HUES6 (cell line): ENCODE measurements around the gene RAD23B.
A peak's percentile ranks its signal among the peaks of the same experiment; 100 is the strongest.

Source experiments
- H3K27ac ChIP-seq: 2 replicates; pipeline ENCODE4 v1.7.0; 2013; ENCODE audit warnings: low read depth, mild to moderate bottlenecking, low read length, inconsistent platforms
- H3K27me3 ChIP-seq: 2 replicates; pipeline ENCODE4 v1.6.1; 2013; ENCODE audit warnings: low read length; ENCODE audit not compliant: control insufficient read depth, insufficient read depth
- H3K36me3 ChIP-seq: 2 replicates; pipeline ENCODE4 v1.6.1; 2013; ENCODE audit warnings: low read length; ENCODE audit not compliant: control insufficient read depth, insufficient read depth
- H3K4me1 ChIP-seq: 2 replicates; pipeline ENCODE4 v1.6.1; 2013; ENCODE audit warnings: low read length; ENCODE audit not compliant: control insufficient read depth, insufficient read depth
- H3K4me3 ChIP-seq: 2 replicates; pipeline ENCODE4 v1.5.1; 2013; ENCODE audit warnings: low read depth, low read length
- H3K9ac ChIP-seq: one replicate; pipeline ENCODE4 v1.6.1; 2013; ENCODE audit warnings: mild to moderate bottlenecking, low read length
- H3K9me3 ChIP-seq: 2 replicates; pipeline ENCODE4 v1.6.1; 2013; ENCODE audit warnings: low read depth, low read length; ENCODE audit not compliant: control insufficient read depth, insufficient read depth

The RAD23B gene

DNA sequence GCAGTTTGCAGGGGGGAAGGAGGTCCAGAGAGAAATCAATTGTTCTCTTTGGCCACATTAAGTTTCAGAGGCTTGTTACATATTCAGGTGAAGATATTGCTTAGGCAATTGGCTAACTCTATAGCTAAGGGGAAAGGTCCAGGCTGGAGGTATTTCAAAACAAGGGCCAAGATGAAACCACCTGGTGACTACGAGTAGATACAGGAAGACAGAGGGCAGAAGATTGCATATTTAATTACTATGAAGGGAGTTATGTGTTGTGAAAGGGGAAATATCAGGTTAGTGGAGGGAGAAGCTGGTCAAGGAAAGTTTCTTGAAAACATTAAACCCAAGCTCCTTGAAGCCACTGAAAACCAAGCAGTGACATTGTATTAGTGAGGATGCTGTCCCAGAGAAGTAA is 1.9 kb upstream of the RAD23B start:
- H3K36me3 ChIP-seq, result no peaks in the 10 kb centered on the region
- H3K4me3 ChIP-seq, result no peak overlapping the region
- no peaks in the 10 kb centered on the region for H3K27me3 ChIP-seq
- no peaks in the 10 kb centered on the region for H3K9me3 ChIP-seq
- H3K9ac ChIP-seq, result no peak overlapping the region
- peaks cover 16% of the 10 kb centered on the region for H3K4me1 ChIP-seq
- no peak overlapping the region for H3K27ac ChIP-seq

DNA sequence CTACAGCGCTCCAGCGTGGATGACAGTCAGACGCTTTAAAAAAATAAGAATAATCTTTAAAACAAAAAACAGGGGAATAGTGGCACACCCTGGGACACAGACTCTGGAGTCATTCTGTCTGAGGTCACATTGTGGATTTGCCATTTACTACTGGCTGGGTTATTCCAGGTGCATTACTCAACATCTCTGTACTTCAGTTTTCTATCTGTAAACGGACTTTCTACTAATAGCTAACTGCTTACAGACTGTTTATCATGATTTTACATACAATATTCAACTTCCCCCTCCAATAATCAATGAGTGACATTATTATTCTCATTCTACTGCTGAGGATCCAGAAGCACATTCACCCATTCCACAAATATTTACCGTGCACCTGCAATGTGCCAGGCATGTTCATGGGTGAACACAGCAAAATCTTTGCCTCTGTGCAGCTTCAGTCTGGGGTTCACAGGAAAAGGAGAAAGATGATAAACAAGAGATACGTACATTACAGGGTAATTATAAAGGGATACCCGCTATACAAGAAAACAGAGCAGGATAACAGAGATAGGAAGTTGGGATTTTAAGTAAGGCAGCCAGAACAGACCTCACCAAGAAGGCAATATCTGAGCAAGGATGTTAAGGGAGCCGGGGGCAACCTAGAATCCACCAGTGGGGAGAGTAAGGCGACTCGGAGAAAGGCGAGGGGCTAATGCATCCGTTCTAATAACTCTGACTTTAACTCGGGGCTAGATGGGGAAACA is 984 bp upstream of the RAD23B start:
- Histone ChIP-seq H3K9ac (peak overlapping the region; percentile 79), H3K36me3 (no peaks in the 10 kb centered on the region), H3K27ac (no peak overlapping the region; the same call in 1 of the 2 replicates), H3K4me1 (peaks cover 18% of the 10 kb centered on the region), H3K9me3 (no peaks in the 10 kb centered on the region), H3K4me3 (peak overlapping the region; percentile 79), H3K27me3 (no peaks in the 10 kb centered on the region)

DNA sequence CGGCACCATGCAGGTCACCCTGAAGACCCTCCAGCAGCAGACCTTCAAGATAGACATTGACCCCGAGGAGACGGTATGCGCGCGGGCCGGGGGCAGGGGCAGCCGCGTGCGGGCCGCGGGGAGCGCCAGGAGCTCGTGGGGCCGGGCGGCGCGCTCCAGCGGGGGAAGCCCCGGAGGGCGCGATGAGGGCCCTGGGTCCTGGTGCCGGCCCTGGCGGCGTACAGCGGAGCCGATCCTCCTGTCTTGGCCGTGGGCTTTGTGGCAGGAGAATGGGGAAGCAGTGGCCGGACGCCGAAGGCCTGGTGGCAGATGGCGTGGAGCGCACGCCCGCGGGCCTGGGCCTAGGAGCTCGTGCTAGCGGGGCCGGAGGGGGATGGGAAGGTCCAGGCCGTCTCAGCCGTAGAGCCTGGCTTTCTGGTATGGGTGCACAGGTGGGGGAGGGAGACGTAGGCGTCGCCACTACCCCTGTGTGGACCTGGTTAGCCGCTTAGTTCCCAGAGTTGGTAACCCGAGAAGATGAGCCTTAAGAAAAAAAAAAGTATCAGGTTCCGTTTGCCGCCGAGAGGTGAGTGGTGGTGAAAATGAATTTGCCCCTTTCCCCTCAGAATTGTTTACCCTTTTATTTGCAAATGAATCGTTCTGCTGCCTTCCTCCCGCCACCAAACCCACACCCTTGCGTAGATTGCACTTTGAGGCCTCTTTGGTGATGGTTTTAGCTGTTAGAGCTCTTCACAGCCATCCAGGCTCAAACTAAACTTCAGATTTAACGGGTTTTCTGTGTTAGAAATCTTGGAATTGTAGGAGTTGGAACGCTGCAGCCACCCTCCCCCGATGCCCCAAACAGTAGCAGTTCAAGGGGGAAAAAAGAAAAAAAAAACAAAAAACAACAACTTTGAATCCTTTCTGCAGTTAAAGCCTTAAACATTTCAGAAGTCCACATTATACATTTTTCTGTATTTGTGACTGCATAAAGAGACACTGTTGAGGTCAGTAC is 841 bp downstream of the RAD23B start:
- no peaks in the 10 kb centered on the region for H3K36me3 ChIP-seq
- H3K4me1 ChIP-seq, result peaks cover 18% of the 10 kb centered on the region
- H3K4me3 ChIP-seq, result peak overlapping the region; percentile 92
- H3K9me3 ChIP-seq, result no peaks in the 10 kb centered on the region
- no peaks in the 10 kb centered on the region for H3K27me3 ChIP-seq
- H3K27ac ChIP-seq, result peak overlapping the region; percentile 97
- H3K9ac ChIP-seq, result peak overlapping the region; percentile 99

DNA sequence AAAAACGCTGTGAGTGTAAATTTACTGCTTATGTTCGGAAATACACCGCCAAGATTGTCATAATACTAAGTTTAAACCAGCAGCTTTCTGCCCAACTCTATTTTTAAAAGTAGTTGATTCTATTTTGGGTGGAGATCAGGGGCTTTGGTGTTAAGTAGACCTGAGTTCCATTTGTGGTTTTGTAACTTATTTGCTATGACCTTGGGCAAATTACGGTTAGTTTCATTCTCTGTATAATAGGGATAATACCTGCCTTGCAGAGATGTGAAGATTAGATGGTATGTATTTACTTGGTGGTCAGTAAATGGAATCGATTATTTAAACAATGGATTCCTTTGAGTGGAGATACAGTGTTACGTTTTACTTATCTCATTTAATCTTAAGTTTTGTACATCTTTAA is 1.6 kb downstream of the RAD23B start:
- Histone ChIP-seq H3K4me1 (peaks cover 18% of the 10 kb centered on the region), H3K27ac (peak overlapping the region; percentile 97)

DNA sequence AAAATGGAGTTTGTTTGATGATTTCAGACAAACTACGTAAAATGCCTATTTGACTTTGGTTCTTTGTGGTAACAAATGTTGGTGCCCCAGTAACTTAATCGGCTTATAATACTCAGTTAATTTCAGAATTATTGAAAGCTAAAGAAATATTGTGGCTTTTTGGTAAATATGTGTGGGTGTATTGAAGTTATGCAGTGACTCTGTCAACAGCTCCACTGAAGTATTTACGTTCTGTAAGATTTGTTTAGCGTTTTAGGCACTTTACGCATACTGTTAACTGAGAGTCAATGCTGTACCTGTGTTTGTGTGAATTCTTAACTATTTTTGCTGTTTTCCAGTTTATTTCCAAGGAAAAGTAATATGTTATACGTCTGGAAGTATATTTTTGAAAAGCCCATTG is 2.2 kb downstream of the RAD23B start:
- Histone ChIP-seq H3K27ac (0 out of 2 replicates have a peak overlapping the region, but pooled peaks have one; percentile 97), H3K9ac (no peak overlapping the region), H3K27me3 (no peaks in the 10 kb centered on the region), H3K4me1 (peaks cover 24% of the 10 kb centered on the region), H3K9me3 (no peaks in the 10 kb centered on the region), H3K4me3 (peak overlapping the region; percentile 92), H3K36me3 (no peaks in the 10 kb centered on the region)

More for the DNA sequence above, 1.6 kb downstream of the RAD23B start:
- H3K9me3 ChIP-seq, result no peaks in the 10 kb centered on the region
- H3K4me3 ChIP-seq, result peak overlapping the region; percentile 92
- H3K36me3 ChIP-seq, result no peaks in the 10 kb centered on the region
- H3K27me3 ChIP-seq, result no peaks in the 10 kb centered on the region
- H3K9ac ChIP-seq, result peak overlapping the region; percentile 99

DNA sequence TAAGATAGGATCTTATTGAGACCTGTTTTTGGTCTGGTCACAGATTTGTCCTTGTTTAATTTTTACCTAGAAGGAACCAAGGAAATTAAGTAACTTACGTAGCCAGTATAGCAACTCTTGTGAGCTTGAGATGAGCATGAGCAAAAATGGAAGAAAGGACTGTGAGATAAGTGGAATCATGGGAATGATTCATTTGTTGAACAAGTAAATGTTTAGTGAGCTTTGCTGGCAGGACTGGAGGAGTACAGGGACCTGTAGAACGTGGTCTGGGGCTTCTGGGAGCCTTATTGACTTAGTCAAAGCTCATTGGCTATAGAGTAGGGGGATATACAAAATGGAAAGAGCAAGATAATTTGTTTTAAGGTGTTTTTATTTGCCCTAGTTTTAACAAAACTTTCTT is 3.0 kb downstream of the RAD23B start:
- H3K27ac ChIP-seq, result peak overlapping the region; percentile 30; the same call in 1 of the 2 replicates

DNA sequence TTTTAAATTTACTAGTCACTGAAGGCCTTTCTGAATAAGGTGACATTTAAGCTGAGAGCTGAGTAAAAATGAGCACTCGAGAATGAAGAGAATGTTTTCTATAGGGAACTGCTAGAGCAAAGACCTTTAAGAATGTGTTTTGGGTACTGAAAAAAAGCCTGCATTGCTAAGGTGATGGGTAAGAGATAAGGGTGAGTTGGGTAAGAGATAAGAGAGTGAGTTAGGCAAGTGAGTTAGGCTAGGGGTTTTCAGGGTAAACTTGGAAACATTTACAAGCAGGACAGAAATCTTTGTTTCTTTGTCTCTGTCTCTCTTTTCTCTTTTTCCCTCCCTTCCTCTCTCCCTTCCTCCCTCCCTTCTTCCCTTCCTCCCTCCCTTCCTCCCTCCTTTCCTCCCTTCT is 5.6 kb downstream of the RAD23B start:
- no peak overlapping the region for H3K27ac ChIP-seq
- H3K36me3 ChIP-seq, result 0 out of 2 replicates have a peak, but pooled peaks cover 2% of the 10 kb centered on the region
- no peaks in the 10 kb centered on the region for H3K9me3 ChIP-seq
- no peaks in the 10 kb centered on the region for H3K27me3 ChIP-seq
- H3K4me1 ChIP-seq, result peaks cover 21% of the 10 kb centered on the region
- H3K4me3 ChIP-seq, result no peak overlapping the region
- no peak overlapping the region for H3K9ac ChIP-seq

More for the DNA sequence above, 3.0 kb downstream of the RAD23B start:
- Histone ChIP-seq H3K9ac (no peak overlapping the region), H3K4me3 (peak overlapping the region; percentile 92), H3K9me3 (no peaks in the 10 kb centered on the region), H3K36me3 (no peaks in the 10 kb centered on the region), H3K4me1 (peaks cover 25% of the 10 kb centered on the region), H3K27me3 (no peaks in the 10 kb centered on the region)

DNA sequence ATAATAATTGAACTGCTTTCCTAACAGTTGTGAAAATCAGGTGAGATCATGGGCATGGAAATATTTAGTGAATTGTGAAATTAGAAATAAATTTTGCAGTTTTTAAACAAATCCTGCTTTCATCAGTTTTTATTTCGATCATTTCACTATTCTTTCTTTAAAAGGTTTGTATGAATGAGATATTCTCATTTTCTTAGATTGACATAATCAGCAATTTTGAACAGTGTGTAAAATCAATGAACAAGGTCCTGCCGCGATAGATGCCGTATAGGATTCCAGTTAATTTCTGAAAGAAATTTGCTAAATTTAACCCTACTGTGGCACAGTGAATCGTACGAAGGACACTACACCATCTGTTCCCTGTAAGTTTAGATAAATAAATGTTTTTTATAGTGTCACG is 7.5 kb downstream of the RAD23B start:
- Histone ChIP-seq H3K4me1 (peaks cover 18% of the 10 kb centered on the region), H3K4me3 (no peak overlapping the region), H3K36me3 (0 out of 2 replicates have a peak, but pooled peaks cover 2% of the 10 kb centered on the region), H3K9me3 (no peaks in the 10 kb centered on the region), H3K27ac (no peak overlapping the region), H3K9ac (no peak overlapping the region), H3K27me3 (no peaks in the 10 kb centered on the region)

DNA sequence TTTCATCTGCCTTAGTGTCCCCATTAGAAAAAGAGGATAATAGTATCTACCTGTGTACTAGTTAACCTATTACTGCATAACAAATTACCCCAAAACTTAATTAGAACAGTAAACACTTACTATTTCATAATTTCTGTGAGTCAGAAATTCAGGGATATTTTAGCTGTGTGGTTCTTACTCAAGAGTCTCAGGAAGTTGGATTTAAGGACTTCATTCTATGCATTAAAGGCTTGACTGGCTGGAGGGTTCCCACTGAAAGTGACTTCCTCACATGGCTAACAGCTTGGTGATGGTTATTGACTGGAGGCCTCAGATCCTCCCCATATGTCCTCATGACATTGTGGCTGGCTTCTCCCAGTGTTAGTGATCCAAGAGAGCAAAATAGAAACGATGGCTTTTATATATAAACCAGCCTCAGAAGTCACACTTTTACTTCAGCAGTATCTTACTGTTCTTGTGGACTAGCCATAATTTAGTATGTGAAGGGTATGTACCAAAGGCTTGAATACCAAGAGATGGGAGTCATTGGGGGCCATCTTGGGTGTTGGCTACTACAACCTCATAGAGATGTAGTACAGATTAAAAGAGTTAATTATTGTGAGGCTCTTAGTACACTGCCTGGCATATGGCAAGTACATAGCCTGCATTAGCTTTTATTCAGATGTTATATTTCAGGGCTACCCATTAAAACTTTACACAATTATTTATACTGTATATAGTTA is 9.9 kb downstream of the RAD23B start:
- Histone ChIP-seq H3K9me3 (no peaks in the 10 kb centered on the region), H3K4me1 (peaks cover 11% of the 10 kb centered on the region; the same call in 1 of the 2 replicates), H3K9ac (no peak overlapping the region), H3K27ac (no peak overlapping the region), H3K4me3 (no peak overlapping the region), H3K36me3 (0 out of 2 replicates have a peak, but pooled peaks cover 2% of the 10 kb centered on the region), H3K27me3 (no peaks in the 10 kb centered on the region)

DNA sequence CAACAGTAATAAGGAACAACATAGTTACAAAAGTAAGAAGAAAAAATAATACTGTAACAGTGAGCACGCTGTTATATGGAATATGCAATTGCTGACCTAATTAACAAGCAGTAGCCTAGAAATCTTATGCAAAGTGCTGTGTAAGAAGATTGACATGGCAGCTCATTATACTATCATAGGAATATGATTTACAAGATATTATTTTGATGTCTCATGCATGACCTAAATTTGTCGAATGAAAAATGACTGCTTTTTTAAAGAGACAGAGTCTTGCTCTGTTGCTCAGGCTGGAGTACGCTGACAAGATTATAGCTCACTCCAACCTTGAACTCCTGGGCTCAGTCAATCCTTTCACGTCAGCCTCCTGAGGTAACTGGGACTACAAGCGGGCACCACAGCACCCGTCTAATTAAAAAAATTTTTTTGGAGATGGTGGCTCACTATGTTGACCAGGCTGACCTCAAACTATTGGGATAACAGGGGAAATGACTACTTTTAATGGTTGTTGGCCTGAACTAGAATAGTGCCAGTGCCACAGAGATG is 10.5 kb downstream of the RAD23B start:
- no peak overlapping the region for H3K4me3 ChIP-seq
- H3K9ac ChIP-seq, result no peak overlapping the region
- peaks cover 11% of the 10 kb centered on the region; the same call in 1 of the 2 replicates for H3K4me1 ChIP-seq
- no peak overlapping the region for H3K27ac ChIP-seq
- no peaks in the 10 kb centered on the region for H3K27me3 ChIP-seq
- H3K36me3 ChIP-seq, result 0 out of 2 replicates have a peak, but pooled peaks cover 2% of the 10 kb centered on the region
- H3K9me3 ChIP-seq, result no peaks in the 10 kb centered on the region
